Activated T-helper 2 cell treated with anti-CD3 and anti-CD28 coated beads, Interferon-gamma antibody, Interleukin-2, Interleukin-4, amounts not matched to agents 10 μg/mL and 5 μg/mL and 100 μg/mL, durations not matched to agents 14 hours and 24 hours and 36 hours (primary cell): ENCODE data around the gene PSEN2. TPM values are rescaled to one million over a fixed set of nuclear protein-coding genes. Genes with fewer than 3 reads are reported as not detected.

Experiments
- DNase-seq: peaks from one replicate; pipeline ENCODE4 v3.0.0; 2021; ENCODE audit warnings: low spot score
- H3K27ac Mint-ChIP-seq: one replicate; pipeline ENCODE4 v1.8.0; 2021; ENCODE audit warnings: mixed read lengths
- H3K27me3 Mint-ChIP-seq: one replicate; pipeline ENCODE4 v1.8.0; 2021; ENCODE audit warnings: low read depth, mixed read lengths
- H3K36me3 Mint-ChIP-seq: one replicate; pipeline ENCODE4 v1.8.0; 2021; ENCODE audit warnings: low read depth, mixed read lengths
- H3K4me1 Mint-ChIP-seq: one replicate; pipeline ENCODE4 v1.8.0; 2021; ENCODE audit warnings: low read depth, mixed read lengths
- H3K4me3 Mint-ChIP-seq: one replicate; pipeline ENCODE4 v1.8.0; 2021; ENCODE audit warnings: low read depth, mild to moderate bottlenecking, moderate library complexity, mixed read lengths
- H3K9me3 Mint-ChIP-seq: one replicate; pipeline ENCODE4 v1.8.0; 2021; ENCODE audit warnings: mixed read lengths
- intact Hi-C: fragments of 100-400 bp; cut with micrococcal nuclease; formaldehyde crosslinking; loops from one replicate; pipeline ENCODE4 v1.15.1; 2023
- total RNA-seq: library from RNA; stranded (reverse); gene quantifications from 2 replicates; pipeline ENCODE4 v1.2.3, GENCODE V29; 2022

Gene PSEN2
- total RNA-seq, 1 donor from 2014 or later: 17.0 TPM

DNA sequence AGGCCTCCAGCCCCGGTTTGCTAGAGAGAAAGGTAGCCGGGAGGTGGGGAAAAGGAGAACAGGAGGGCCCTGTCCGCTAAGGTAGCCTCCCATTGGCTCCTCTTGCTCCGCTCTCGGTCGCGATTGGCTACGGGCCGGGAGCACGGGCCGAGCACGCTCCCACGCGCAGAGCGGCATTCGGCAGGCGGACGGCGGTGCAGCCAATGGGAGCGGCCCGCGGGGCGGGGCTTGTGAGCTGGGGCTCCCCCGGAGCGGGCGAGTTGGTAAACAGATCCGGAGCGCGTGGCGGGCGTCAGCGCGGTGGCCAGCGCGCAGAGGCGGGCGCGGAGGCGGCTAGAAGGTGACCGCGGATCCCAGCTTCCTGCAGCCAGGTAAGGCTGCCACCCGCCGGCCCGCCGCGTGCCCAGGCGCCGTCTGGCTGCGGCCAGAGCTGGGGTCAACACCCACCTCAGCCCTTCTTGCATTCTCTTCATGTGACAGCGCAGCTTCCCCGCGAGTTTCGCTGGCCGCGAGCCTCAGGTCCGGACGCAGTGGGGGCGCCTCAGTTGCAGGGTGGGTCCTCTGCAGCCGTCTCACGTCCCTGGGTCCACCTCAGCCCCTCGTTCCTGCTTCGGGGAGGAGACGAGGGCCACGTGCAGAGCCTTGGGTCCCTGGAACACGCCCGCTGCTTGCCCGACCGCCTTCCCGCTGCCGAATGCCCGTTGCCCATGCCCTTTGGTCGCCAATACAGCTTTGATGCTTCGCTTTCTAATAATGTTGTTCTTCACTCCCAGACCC lies 69.8 kb downstream of the PSEN2 start, which contains the start of gene COQ8A:
COQ8A (plus strand) TSS at position 266 of the 777 bp plus-strand sequence. CDS start 21,092 bp downstream, outside the sequence.
- Mint-ChIP-seq H3K9me3 (peaks cover 14% of the 10 kb centered on the region), H3K4me1 (peaks cover 32% of the 10 kb centered on the region), H3K27me3 (no peaks in the 10 kb centered on the region), H3K27ac (peak within 1 kb of the TSS; percentile 96), H3K36me3 (peaks cover 15% of the 10 kb centered on the region), H3K4me3 (peak within 1 kb of the TSS; percentile 87)
- intact Hi-C loops: loop anchor here (5.0 kb wide), 2 partner anchors 313 to 377 kb away; partner anchors contain the start of gene CDC42BPA
- peak; percentile 99 for DNase-seq

DNA sequence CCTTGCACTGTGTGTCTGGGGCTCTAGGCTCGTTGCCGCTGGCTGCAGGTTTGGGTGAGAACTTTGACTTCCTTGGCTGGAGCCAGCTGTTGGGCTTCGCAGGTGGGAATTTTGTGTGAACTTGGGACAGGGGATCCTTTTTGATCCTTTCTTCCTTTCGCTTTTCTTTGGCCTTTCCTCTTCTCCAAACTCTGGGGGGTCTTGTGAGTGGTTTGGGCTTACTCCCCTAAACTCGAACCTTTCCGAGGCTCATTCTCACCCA lies 70.3 kb downstream of the PSEN2 start:
- peak overlapping the region; percentile 87 for H3K4me3 Mint-ChIP-seq
- intact Hi-C loops: loop anchor here (5.0 kb wide), 2 partner anchors 313 to 377 kb away; partner anchors contain the start of gene CDC42BPA
- peaks cover 10% of the 10 kb centered on the region for H3K9me3 Mint-ChIP-seq
- no peak for DNase-seq
- H3K36me3 Mint-ChIP-seq: peaks cover 11% of the 10 kb centered on the region
- peaks cover 32% of the 10 kb centered on the region for H3K4me1 Mint-ChIP-seq
- H3K27me3 Mint-ChIP-seq: no peaks in the 10 kb centered on the region
- peak overlapping the region; percentile 61 for H3K27ac Mint-ChIP-seq

DNA sequence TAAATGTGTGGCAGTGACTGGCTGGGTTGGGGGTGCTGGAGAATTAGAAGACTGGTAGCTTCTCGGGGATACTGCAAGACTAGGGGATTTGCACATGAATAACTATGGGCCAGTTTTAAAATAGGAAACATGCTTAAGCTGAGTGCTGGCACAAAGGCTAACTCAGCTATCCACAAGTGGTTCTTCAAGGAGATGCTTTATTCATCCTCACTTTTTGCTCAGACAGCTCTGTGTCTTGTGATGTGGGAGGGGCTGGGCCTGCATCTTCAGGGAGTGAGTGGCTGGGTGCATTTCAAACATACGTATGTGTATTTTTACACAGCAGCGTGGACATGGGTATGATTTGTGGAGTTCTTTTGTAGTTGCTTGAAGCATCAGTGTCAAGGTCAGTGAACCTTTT lies 72.0 kb downstream of the PSEN2 start:
- Mint-ChIP-seq H3K4me1 (peaks cover 35% of the 10 kb centered on the region), H3K27me3 (no peaks in the 10 kb centered on the region), H3K9me3 (peaks cover 2% of the 10 kb centered on the region), H3K4me3 (no peak overlapping the region), H3K27ac (no peak overlapping the region), H3K36me3 (peaks cover 4% of the 10 kb centered on the region)
- intact Hi-C loops: loop anchor here (5.0 kb wide), 2 partner anchors 315 to 375 kb away; partner anchors contain the start of gene CDC42BPA
- no peak for DNase-seq

DNA sequence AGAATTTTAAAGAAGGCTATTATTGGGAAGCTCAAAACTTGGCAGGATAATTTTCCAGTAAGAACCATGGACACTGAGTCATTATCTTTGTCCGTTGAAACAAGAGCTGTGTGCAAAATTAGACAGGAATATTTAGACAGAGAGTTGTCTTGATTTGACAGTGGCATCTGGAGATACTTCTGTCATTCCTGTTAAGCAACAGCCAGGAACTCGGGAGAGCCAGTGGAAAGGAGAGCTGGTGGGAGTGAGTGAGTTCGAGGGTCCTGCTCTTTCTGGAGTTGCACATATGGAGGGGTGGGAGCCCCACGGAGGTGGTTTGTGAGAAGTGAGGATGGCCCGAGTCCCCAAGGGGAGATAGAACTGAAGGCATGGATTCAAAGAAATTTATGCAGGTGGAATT lies 72.7 kb downstream of the PSEN2 start:
- no peak overlapping the region for H3K4me3 Mint-ChIP-seq
- DNase-seq: no peak
- H3K27me3 Mint-ChIP-seq: no peaks in the 10 kb centered on the region
- intact Hi-C loops: loop anchor here (5.0 kb wide), 2 partner anchors 316 to 374 kb away; partner anchors contain the start of gene CDC42BPA
- H3K4me1 Mint-ChIP-seq: peaks cover 28% of the 10 kb centered on the region
- peaks cover 2% of the 10 kb centered on the region for H3K36me3 Mint-ChIP-seq
- H3K9me3 Mint-ChIP-seq: peaks cover 2% of the 10 kb centered on the region
- no peak overlapping the region for H3K27ac Mint-ChIP-seq

DNA sequence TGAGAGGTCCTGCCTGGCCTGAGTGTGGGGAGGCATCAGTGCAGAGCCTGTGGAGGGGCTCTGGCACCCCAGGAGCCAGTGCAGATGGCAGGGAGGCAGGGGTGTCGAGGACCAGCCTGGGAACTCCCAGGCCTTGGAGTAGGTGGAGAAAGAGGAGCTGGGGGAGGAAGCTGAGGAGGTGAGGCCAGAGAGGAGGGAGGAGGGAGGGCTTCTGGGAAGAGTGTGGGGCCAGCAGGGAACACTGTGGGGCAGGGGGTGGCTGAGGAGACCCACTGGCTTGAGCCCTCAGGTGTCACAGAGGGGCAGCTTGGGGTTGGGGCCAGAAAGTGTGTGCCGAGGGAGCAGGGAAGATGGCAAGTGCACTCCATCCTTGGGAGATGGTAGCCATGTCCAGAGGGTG lies 73.5 kb downstream of the PSEN2 start:
- intact Hi-C loops: loop anchor here (5.0 kb wide), 2 partner anchors 317 to 373 kb away; partner anchors contain the start of gene CDC42BPA
- no peak overlapping the region for H3K4me3 Mint-ChIP-seq
- H3K27ac Mint-ChIP-seq: no peak overlapping the region
- H3K4me1 Mint-ChIP-seq: peaks cover 20% of the 10 kb centered on the region
- no peak for DNase-seq
- peaks cover 6% of the 10 kb centered on the region for H3K36me3 Mint-ChIP-seq
- H3K9me3 Mint-ChIP-seq: peaks cover 4% of the 10 kb centered on the region
- no peaks in the 10 kb centered on the region for H3K27me3 Mint-ChIP-seq

DNA sequence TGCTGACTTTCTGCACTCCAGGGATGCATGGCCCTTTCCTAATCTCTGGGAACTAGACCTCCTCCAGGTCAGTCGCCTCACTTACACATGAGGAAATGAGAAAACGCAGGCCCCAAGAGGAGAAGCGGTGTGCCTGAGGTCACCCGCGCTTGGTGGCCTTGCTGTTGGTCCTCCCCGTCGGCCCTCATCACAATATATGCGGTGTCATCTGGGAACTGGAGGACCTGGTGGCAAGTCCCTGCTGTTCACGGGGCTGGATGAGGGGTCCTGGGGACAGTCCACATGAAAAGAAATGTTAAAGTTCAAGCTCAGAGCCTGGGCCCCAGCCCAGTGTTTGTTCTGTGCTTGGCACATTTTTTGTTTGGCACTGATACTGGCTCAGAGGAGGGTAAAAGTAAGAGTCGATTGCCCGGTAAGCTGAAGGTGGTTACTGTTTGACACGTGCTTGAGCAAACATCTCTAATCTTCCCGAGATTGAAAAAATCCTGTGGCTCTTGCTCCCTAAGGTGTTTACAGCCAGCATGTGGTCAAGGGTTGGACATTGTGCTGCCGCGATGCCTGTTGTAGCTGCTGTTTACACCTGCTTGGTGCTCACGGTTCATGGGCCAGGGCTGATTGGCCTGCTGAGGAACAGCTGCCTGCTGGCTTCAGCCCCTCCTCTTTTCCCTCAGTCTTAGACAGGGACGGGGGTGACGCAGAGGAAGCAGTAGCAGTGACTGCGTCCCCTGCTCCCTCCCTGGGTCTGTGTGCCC lies 74.9 kb downstream of the PSEN2 start:
- DNase-seq: no peak
- Mint-ChIP-seq H3K27ac (no peak overlapping the region), H3K4me1 (peaks cover 21% of the 10 kb centered on the region), H3K36me3 (peaks cover 6% of the 10 kb centered on the region), H3K9me3 (peaks cover 4% of the 10 kb centered on the region), H3K27me3 (no peaks in the 10 kb centered on the region), H3K4me3 (no peak overlapping the region)
- intact Hi-C loops: no loop called here

Other genes starting within 250 kb of the PSEN2 start
- 27.6 and 30.0 TPM in 2 replicates for gene ITPKB, start 131.3 kb upstream of the PSEN2 start, total RNA-seq
- gene COQ8A, start 69.7 kb downstream of the PSEN2 start, total RNA-seq: 28.0 and 30.4 TPM in 2 replicates